Right ventricle myocardium superior (tissue), 1 donor: Measurements from ENCODE around the gene ASB8. TPM values are rescaled to one million over a fixed set of nuclear protein-coding genes. Genes with fewer than 3 reads are reported as not detected.
"Not testable (repeated sequence)": the region's sequence is repeated elsewhere in the genome, so short reads cannot be mapped to it uniquely, and the experiment has no call there.

ENCODE experiments used
- ATAC-seq: fragments of 200-7000 bp; cut with Tn5 transposase; one replicate; pipeline ENCODE4 v1.9.1; 2020; ENCODE audit warnings: mild to moderate bottlenecking; ENCODE audit not compliant: poor library complexity
- DNase-seq: peaks from one replicate; pipeline ENCODE4 v3.0.0-alpha.2; 2020
- intact Hi-C: fragments of 100-400 bp; cut with DNase I; formaldehyde crosslinking; loops from one replicate; pipeline ENCODE4 v1.11.2; 2022
- total RNA-seq: library from RNA; stranded (reverse); fragmentation: NEBNext Ultra II Directional; extraction: Animal tissue kit (Norgen Biotek cat#: 25700); gene quantifications from one replicate; pipeline ENCODE4 v1.2.1, GENCODE V29; 2021
- donor health status: DM: no; HTN: yes; CAD: no; lungs with severe emphysema.

ASB8 gene
- total RNA-seq, 1 donor from 2014 or later, result 86.0 TPM

- ATAC-seq (no peak), DNase-seq (no peak)
- intact Hi-C loops, result loop anchor here (10.0 kb wide), 1 partner anchor 215 kb away; no protein-coding TSS in a partner anchor
Measured at GRCh38 chr12:48160046-48160445, 2.7 kb upstream of the ASB8 start.

GRCh38 chr12:48157889-48158370 lies 615 bp upstream of the ASB8 start:
- intact Hi-C loops, result loop anchor here (5.0 to 10.0 kb wide), 2 partner anchors 36 to 53 kb away; partner anchors contain the start of gene SENP1
- DNase-seq (no peak), ATAC-seq (no peak)

GRCh38 chr12:48156652-48157017 lies 680 bp downstream of the ASB8 start:
- intact Hi-C loops, result loop anchor here (5.0 to 10.0 kb wide), 2 partner anchors 34 to 52 kb away; partner anchors contain the start of gene SENP1
- ATAC-seq, result no peak
- DNase-seq, result no peak

GRCh38 chr12:48155786-48156185 lies 1.5 kb downstream of the ASB8 start:
- DNase-seq, ATAC-seq: not testable (repeated sequence)
- intact Hi-C loops, result loop anchor here (5.0 to 10.0 kb wide), 2 partner anchors 33 to 51 kb away; partner anchors contain the start of gene SENP1

GRCh38 chr12:48151103-48151771 lies 6.1 kb downstream of the ASB8 start:
- DNase-seq, result no peak

GRCh38 chr12:48145981-48146380 lies 11.3 kb downstream of the ASB8 start:
- intact Hi-C loops, result no loop called here
- DNase-seq, result no peak
- ATAC-seq, result peak; percentile 85

More at GRCh38 chr12:48151103-48151771, 6.1 kb downstream of the ASB8 start:
- ATAC-seq, result peak; percentile 26
- intact Hi-C loops, result loop anchor here (10.0 kb wide), 1 partner anchor 46 kb away; the partner anchor contains the start of gene SENP1

GRCh38 chr12:48143898-48144297 lies 13.4 kb downstream of the ASB8 start:
- intact Hi-C loops, result no loop called here
- ATAC-seq (no peak), DNase-seq (no peak)

GRCh38 chr12:48142818-48143674 lies 14.3 kb downstream of the ASB8 start:
- DNase-seq (no peak), ATAC-seq (no peak)
- intact Hi-C loops, result no loop called here

- no peak for DNase-seq
- ATAC-seq, result no peak
- intact Hi-C loops, result no loop called here
Measured at GRCh38 chr12:48135027-48135426, 22.3 kb downstream of the ASB8 start.

GRCh38 chr12:48132826-48133225 lies 24.5 kb downstream of the ASB8 start:
- ATAC-seq (no peak), DNase-seq (no peak)
- intact Hi-C loops, result no loop called here

- ATAC-seq (peak; percentile 58), DNase-seq (no peak)
- intact Hi-C loops, result no loop called here
Measured at GRCh38 chr12:48131517-48131916, 25.8 kb downstream of the ASB8 start.

GRCh38 chr12:48129376-48129775 lies 27.9 kb downstream of the ASB8 start:
- DNase-seq (no peak), ATAC-seq (no peak)
- intact Hi-C loops, result no loop called here

GRCh38 chr12:48128800-48129199 lies 28.5 kb downstream of the ASB8 start:
- ATAC-seq (no peak), DNase-seq (no peak)
- intact Hi-C loops, result no loop called here

- no peak for ATAC-seq
- intact Hi-C loops, result no loop called here
Measured at GRCh38 chr12:48126953-48127630, 30.2 kb downstream of the ASB8 start.

GRCh38 chr12:48125985-48126384 lies 31.3 kb downstream of the ASB8 start:
- peak; percentile 85 for ATAC-seq
- intact Hi-C loops, result no loop called here
- peak; percentile 74 for DNase-seq

More at GRCh38 chr12:48126953-48127630, 30.2 kb downstream of the ASB8 start:
- no peak for DNase-seq

GRCh38 chr12:48125542-48125941 lies 31.8 kb downstream of the ASB8 start:
- DNase-seq, intact Hi-C loops, ATAC-seq: not testable (repeated sequence)

- DNase-seq (no peak), ATAC-seq (no peak)
- intact Hi-C loops, result loop anchor here (5.0 kb wide), 1 partner anchor 34 kb away; the partner anchor contains the start of gene ASB8
Measured at GRCh38 chr12:48123169-48123568, 34.1 kb downstream of the ASB8 start.

- intact Hi-C loops, result loop anchor here (5.0 kb wide), 1 partner anchor 35 kb away; the partner anchor contains the start of gene ASB8
- no peak for DNase-seq
- peak; percentile 40 for ATAC-seq
Measured at GRCh38 chr12:48122065-48122834, 35.1 kb downstream of the ASB8 start.
